ENCODE results near the gene C20orf144.

C20orf144 gene

DNA sequence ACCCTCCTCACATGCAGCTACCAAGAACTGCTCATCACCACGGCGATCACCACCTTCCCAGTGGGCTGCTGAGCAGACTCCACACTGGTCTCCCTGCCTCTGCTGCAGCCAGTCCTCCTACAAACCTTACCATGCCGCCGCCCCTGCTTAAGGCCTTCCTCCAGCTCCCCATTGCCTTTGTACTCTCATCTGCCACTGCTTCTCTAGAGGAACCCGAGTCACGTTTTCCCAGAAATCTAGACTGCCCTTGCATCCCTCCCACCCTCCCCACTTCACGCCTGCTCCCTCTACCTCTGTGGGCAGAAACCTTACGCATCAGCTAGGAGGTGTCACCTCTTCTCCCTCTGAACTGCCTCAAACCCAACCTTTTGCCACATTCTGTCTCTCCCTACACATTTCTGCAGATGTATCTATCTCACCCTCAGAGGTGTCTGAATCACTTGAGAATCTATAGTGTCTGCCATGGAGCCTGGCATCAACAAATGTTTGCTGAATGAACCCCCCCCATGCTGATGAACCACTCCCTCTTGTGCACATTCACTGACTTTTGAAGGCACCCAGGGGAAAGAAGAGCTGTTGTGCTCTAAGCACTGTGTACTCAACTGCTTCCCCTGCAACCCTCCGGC is 19.7 kb downstream of the C20orf144 start:
- no peak for TF ChIP-seq TAF1 (IDR thresholded peaks at IDR 0.05; ENCODE audit: borderline replicate concordance, insufficient read depth, low read length)
- no peak for TF ChIP-seq POLR2AphosphoS5 (IDR thresholded peaks at IDR 0.05; ENCODE audit: low read depth, low read length)
- TF ChIP-seq, protein P1, sequence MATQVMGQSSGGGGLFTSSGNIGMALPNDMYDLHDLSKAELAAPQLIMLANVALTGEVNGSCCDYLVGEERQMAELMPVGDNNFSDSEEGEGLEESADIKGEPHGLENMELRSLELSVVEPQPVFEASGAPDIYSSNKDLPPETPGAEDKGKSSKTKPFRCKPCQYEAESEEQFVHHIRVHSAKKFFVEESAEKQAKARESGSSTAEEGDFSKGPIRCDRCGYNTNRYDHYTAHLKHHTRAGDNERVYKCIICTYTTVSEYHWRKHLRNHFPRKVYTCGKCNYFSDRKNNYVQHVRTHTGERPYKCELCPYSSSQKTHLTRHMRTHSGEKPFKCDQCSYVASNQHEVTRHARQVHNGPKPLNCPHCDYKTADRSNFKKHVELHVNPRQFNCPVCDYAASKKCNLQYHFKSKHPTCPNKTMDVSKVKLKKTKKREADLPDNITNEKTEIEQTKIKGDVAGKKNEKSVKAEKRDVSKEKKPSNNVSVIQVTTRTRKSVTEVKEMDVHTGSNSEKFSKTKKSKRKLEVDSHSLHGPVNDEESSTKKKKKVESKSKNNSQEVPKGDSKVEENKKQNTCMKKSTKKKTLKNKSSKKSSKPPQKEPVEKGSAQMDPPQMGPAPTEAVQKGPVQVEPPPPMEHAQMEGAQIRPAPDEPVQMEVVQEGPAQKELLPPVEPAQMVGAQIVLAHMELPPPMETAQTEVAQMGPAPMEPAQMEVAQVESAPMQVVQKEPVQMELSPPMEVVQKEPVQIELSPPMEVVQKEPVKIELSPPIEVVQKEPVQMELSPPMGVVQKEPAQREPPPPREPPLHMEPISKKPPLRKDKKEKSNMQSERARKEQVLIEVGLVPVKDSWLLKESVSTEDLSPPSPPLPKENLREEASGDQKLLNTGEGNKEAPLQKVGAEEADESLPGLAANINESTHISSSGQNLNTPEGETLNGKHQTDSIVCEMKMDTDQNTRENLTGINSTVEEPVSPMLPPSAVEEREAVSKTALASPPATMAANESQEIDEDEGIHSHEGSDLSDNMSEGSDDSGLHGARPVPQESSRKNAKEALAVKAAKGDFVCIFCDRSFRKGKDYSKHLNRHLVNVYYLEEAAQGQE (IDR thresholded peaks at IDR 0.05; ENCODE audit: insufficient read depth in 1 of 2, low read depth in 2 of 2, low read length in 2 of 2) = no peak
- no peak for TF ChIP-seq SIN3A (IDR thresholded peaks at IDR 0.05; ENCODE audit: borderline replicate concordance, insufficient read depth, low read length)
- TF ChIP-seq FOXP2 (optimal IDR thresholded peaks at IDR 0.05; ENCODE audit: borderline replicate concordance, extremely low read depth, extremely low read length, insufficient read depth) = no peak

- TF ChIP-seq SIN3A (IDR thresholded peaks at IDR 0.05; ENCODE audit: borderline replicate concordance, insufficient read depth, low read length) = peak; percentile 55; the same call in 1 of the 2 replicates
- no peak for TF ChIP-seq TAF1 (IDR thresholded peaks at IDR 0.05; ENCODE audit: borderline replicate concordance, insufficient read depth, low read length)
- no peak for TF ChIP-seq POLR2AphosphoS5 (IDR thresholded peaks at IDR 0.05; ENCODE audit: low read depth, low read length)
- no peak for TF ChIP-seq FOXP2 (optimal IDR thresholded peaks at IDR 0.05; ENCODE audit: borderline replicate concordance, extremely low read depth, extremely low read length, insufficient read depth)
- TF ChIP-seq, protein P1 (IDR thresholded peaks at IDR 0.05; ENCODE audit: insufficient read depth in 1 of 2, low read depth in 2 of 2, low read length in 2 of 2) = 0 out of 4 replicates have a peak, but pooled peaks of 1 of the 2 experiments have one; percentile 40
Observed at GRCh38 chr20:33684533-33685327, 22.6 kb downstream of the C20orf144 start.

DNA sequence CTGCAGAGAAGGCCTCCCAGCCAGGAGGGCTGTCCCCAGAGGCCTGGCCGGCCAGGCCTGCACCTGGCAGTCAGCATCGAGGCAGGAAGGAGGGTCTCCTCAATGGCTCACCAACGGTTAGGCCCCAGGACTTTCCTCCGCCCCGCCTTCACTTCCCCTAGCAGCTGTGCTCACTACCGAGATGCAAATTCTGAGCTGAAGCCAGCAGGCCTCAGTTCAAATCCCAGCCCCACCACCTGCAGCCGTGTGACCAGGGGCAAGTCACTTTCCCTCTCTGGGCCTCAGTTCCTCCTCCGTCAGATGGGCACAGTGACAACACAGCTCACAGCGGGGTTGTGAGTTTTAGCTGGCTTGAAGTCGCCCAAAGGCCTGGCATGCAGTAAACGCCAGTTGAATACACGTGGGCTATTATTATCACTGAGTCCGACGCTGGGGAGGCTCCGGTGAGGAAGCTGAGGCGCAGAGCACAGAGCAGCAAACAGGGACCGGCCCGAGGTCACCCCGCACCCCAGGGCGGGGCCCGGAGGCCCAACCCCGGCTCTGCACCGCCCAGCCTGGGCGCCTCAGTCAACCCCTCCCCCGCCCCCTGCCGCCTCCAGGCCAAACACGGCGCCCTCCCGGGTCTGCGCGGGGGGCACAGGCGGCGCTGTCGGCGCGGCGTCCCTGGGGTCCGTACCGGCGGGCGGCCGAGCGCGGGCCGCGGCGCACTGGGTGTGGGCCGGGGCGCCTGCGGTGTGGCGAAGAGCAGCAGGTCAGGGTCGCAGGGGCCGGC is 23.4 kb downstream of the C20orf144 start:
- TF ChIP-seq FOXP2 (optimal IDR thresholded peaks at IDR 0.05; ENCODE audit: borderline replicate concordance, extremely low read depth, extremely low read length, insufficient read depth) = no peak
- TF ChIP-seq POLR2AphosphoS5 (IDR thresholded peaks at IDR 0.05; ENCODE audit: low read depth, low read length) = no peak

GRCh38 chr20:33686100-33686983 is 24.2 kb downstream of the C20orf144 start, which contains the start of gene E2F1:
TSS of gene E2F1 (minus strand) at chr20:33686385. CDS start at chr20:33686264, 121 bp downstream.
- TF ChIP-seq TAF1 (IDR thresholded peaks at IDR 0.05; ENCODE audit: borderline replicate concordance, insufficient read depth, low read length) (no peak), POLR2AphosphoS5 (IDR thresholded peaks at IDR 0.05; ENCODE audit: low read depth, low read length) (0 out of 2 replicates have a peak, but pooled peaks have one; percentile 47), FOXP2 (optimal IDR thresholded peaks at IDR 0.05; ENCODE audit: borderline replicate concordance, extremely low read depth, extremely low read length, insufficient read depth) (peak; percentile 75), SIN3A (IDR thresholded peaks at IDR 0.05; ENCODE audit: borderline replicate concordance, insufficient read depth, low read length) (peak; percentile 83; the same call in 1 of the 2 replicates)
- TF ChIP-seq, protein P1 (IDR thresholded peaks at IDR 0.05; ENCODE audit: insufficient read depth in 1 of 2, low read depth in 2 of 2, low read length in 2 of 2) = no peak

Data from PFSK-1 (cell line).